HG03175 (cell line): ENCODE data around the gene ULK2.

ENCODE experiments used
- ATAC-seq: cut with Tn5 transposase; IDR thresholded peaks from one replicate; pipeline ENCODE4 v1.9.1; 2021; ENCODE audit warnings: mild to moderate bottlenecking, moderate library complexity; ENCODE audit not compliant: unreplicated experiment

Gene ULK2

GRCh38 chr17:19750020-19750572 lies 117.6 kb downstream of the ULK2 start:
- ATAC-seq = no peak

GRCh38 chr17:19748807-19749193 lies 118.9 kb downstream of the ULK2 start:
- ATAC-seq = no peak

GRCh38 chr17:19747829-19748806 lies 119.6 kb downstream of the ULK2 start, which contains the start of gene ALDH3A1:
ALDH3A1 (minus strand) TSS chr17:19748298; CDS start chr17:19745129, 3,169 bp downstream.
- no peak for ATAC-seq

- no peak for ATAC-seq
Measured at GRCh38 chr17:19747159-19747719, 120.5 kb downstream of the ULK2 start.

- no peak for ATAC-seq
Measured at GRCh38 chr17:19746517-19746916, 121.2 kb downstream of the ULK2 start.

- ATAC-seq = no peak
Measured at GRCh38 chr17:19744922-19745757, 122.6 kb downstream of the ULK2 start.

GRCh38 chr17:19744492-19744891 lies 123.2 kb downstream of the ULK2 start:
- no peak for ATAC-seq

- ATAC-seq = no peak
Measured at GRCh38 chr17:19743101-19744100, 124.3 kb downstream of the ULK2 start.

- no peak for ATAC-seq
Measured at GRCh38 chr17:19742495-19742894, 125.2 kb downstream of the ULK2 start.

GRCh38 chr17:19741832-19742457 lies 125.8 kb downstream of the ULK2 start:
- ATAC-seq = no peak

- ATAC-seq = no peak
Measured at GRCh38 chr17:19740933-19741332, 126.8 kb downstream of the ULK2 start.

GRCh38 chr17:19739241-19740201 lies 128.2 kb downstream of the ULK2 start:
- no peak for ATAC-seq

- no peak for ATAC-seq
Measured at GRCh38 chr17:19738757-19739156, 129.0 kb downstream of the ULK2 start.

GRCh38 chr17:19738073-19738449 lies 129.7 kb downstream of the ULK2 start:
- ATAC-seq = no peak

GRCh38 chr17:19737305-19738072 lies 130.2 kb downstream of the ULK2 start:
- ATAC-seq = no peak

GRCh38 chr17:19736071-19736470 lies 131.7 kb downstream of the ULK2 start:
- no peak for ATAC-seq

- no peak for ATAC-seq
Measured at GRCh38 chr17:19733953-19734526, 133.7 kb downstream of the ULK2 start.
